K562 (cell line): Measurements from ENCODE around the gene LPGAT1. TPM values are rescaled to one million over a fixed set of nuclear protein-coding genes. Genes with fewer than 3 reads are reported as not detected.

ENCODE experiments used
- DACH1 ChIP-seq: fragments of 450-650 bp; IDR thresholded peaks from 2 replicates; pipeline ENCODE4 v1.6.1; 2018; ENCODE audit not compliant: partially characterized antibody
- FOXP1 ChIP-seq: sonication (generic); formaldehyde crosslinking; IDR thresholded peaks from 2 replicates; pipeline ENCODE4 v1.8.0; 2022; ENCODE audit warnings: mild to moderate bottlenecking, missing genetic modification reagents
- GABPB2 ChIP-seq: fragments of 250-450 bp; sonication (Bioruptor Pico); conservative IDR thresholded peaks from 2 replicates; pipeline ENCODE4 v1.5.1; 2021; ENCODE audit warnings: mild to moderate bottlenecking
- LARP7 ChIP-seq: fragments of 450-650 bp; IDR thresholded peaks from 2 replicates; pipeline ENCODE4 v1.6.1; 2016
- NUFIP1 ChIP-seq: fragments of 450-650 bp; IDR thresholded peaks from 2 replicates; pipeline ENCODE4 v1.6.1; 2018; ENCODE audit not compliant: partially characterized antibody
- POLR2G ChIP-seq: fragments of 200-400 bp; formaldehyde crosslinking; IDR thresholded peaks from 2 replicates; pipeline ENCODE4 v1.6.1; 2017; ENCODE audit warnings: low read depth, mild to moderate bottlenecking, antibody characterized with exemption, low read length, moderate library complexity
- PTRF ChIP-seq: fragments of 450-650 bp; IDR thresholded peaks from 2 replicates; pipeline ENCODE4 v1.6.1; 2016; ENCODE audit warnings: mild to moderate bottlenecking, missing genetic modification characterization, missing compliant biosample characterization
- RHOXF2B ChIP-seq: fragments of 250-450 bp; sonication (Bioruptor Pico); conservative IDR thresholded peaks from 2 replicates; pipeline ENCODE4 v1.5.1; 2021
- SMARCE1 ChIP-seq: fragments of 450-650 bp; IDR thresholded peaks from 2 replicates; pipeline ENCODE4 v1.7.1; 2016; ENCODE audit warnings: mild to moderate bottlenecking
- TCF3 ChIP-seq: sonication (generic); formaldehyde crosslinking; IDR thresholded peaks from 2 replicates; pipeline ENCODE4 v1.4.0; 2020; ENCODE audit warnings: mild to moderate bottlenecking, missing genetic modification reagents
- TCF7L2 ChIP-seq: fragments of 150-350 bp; IDR thresholded peaks from 2 replicates; pipeline ENCODE4 v1.6.1; 2016; ENCODE audit warnings: low read depth, mild to moderate bottlenecking, low read length, moderate library complexity
- TFAM ChIP-seq: fragments of 250-450 bp; sonication (Bioruptor Pico); conservative IDR thresholded peaks from 2 replicates; pipeline ENCODE4 v1.5.0; 2021; ENCODE audit warnings: mild to moderate bottlenecking, moderate library complexity
- ZNF316 ChIP-seq: fragments of 450-650 bp; IDR thresholded peaks from 2 replicates; pipeline ENCODE4 v1.6.1; 2016
- polyA plus RNA-seq, 8 experiments: library from polyadenylated mRNA; depleted of rRNA in 4 of 8; stranded (reverse) in 5 of 8; unstranded in 3 of 8; fragments of >200 nt; fragmentation: Nextera tagmentation in 2 of 8; fragmentation: Illumina TruSeq in 1 of 8; extraction: Ambion mirVana in 2 of 8; extraction: Trizol in 1 of 8; gene quantifications; 2 replicates each; pipeline versions ENCODE4 v1.2.1 to v1.2.3, GENCODE V29; 2011 to 2014; ENCODE audit warnings: inconsistent platforms in 1 of 8, missing spikeins in 1 of 8
- total RNA-seq, 7 experiments: library from RNA; depleted of rRNA in 6 of 7; stranded (reverse); fragments of >200 nt in 6 of 7; fragmentation: Illumina TruSeq in 2 of 7; extraction: Trizol in 2 of 7; gene quantifications; 2 replicates each; pipeline versions ENCODE4 v1.2.1 to v1.2.3, GENCODE V29; 2011 to 2021; ENCODE audit warnings: low replicate concordance in 1 of 7
- TF ChIP-seq, protein P1 (sequence below): fragments of 200-600 bp; sonication (generic); IDR thresholded peaks from one replicate; pipeline ENCODE4 v1.6.1; 2012; ENCODE audit warnings: mild to moderate bottlenecking, low read depth, low read length, inconsistent platforms
- TF ChIP-seq, protein P2 (sequence below): IDR thresholded peaks from 3 replicates; pipeline ENCODE4 v1.6.1; 2011; ENCODE audit warnings: borderline replicate concordance, mild to moderate bottlenecking, moderate library complexity; ENCODE audit not compliant: insufficient read length; ENCODE audit errors: extremely low read depth

Gene LPGAT1
- total and polyA plus RNA-seq, 9 of the 15 experiments (the other 6 are each of a cell fraction or from before 2014, with no cell fraction given) = 5.7 to 31.4 (median 16.3) TPM

DNA sequence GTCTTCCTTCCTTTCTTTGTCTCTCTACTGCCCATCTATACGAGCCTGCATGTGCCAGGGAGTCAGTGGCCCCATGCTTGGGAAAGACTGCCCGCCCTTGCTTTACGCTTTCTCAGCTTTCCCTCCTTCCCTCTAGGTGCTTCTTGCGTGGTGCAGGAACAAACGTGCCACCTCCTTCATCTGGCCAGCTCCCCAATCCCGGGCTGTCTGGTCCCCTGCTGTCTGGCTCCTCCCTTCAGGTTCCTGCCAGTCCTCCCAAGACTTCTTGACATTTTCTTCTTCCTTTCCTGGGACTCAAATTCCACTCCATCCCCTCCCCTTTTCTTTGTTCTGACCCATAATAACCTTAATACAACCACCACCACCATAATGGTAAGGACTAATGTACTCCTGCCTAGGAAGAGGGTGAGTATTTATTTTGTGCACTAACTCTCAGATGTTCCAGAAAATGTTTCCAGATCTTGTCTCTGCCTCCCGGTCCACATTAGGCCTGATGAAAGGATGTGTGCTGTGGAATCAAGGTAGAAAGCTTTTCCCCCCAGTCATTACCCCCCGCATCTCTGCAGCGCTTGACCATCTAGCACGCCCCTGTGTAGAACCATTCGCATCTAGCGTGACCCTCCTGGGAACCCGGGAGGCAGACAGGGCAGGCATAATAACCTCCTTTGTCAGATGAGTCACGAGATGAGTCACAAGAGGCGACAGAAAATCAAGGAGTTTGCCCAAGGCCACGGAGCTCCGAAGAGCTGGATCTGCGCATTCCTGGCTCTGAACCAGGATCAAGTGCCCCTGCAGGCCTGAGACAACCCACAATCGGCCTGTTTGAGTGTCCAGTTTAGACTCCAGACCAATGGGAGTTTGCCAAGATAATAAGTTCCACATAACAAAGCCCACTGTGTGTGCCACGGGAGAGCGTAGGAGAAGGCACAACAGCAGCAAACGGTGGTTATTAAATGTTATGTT is 95.1 kb downstream of the LPGAT1 start (continued):
- no peak for TF ChIP-seq NUFIP1
- TF ChIP-seq TCF7L2 = no peak
- TF ChIP-seq GABPB2 = no peak
- TF ChIP-seq TFAM (CRISPR knock-in tag) = no peak
- TF ChIP-seq, protein P1, sequence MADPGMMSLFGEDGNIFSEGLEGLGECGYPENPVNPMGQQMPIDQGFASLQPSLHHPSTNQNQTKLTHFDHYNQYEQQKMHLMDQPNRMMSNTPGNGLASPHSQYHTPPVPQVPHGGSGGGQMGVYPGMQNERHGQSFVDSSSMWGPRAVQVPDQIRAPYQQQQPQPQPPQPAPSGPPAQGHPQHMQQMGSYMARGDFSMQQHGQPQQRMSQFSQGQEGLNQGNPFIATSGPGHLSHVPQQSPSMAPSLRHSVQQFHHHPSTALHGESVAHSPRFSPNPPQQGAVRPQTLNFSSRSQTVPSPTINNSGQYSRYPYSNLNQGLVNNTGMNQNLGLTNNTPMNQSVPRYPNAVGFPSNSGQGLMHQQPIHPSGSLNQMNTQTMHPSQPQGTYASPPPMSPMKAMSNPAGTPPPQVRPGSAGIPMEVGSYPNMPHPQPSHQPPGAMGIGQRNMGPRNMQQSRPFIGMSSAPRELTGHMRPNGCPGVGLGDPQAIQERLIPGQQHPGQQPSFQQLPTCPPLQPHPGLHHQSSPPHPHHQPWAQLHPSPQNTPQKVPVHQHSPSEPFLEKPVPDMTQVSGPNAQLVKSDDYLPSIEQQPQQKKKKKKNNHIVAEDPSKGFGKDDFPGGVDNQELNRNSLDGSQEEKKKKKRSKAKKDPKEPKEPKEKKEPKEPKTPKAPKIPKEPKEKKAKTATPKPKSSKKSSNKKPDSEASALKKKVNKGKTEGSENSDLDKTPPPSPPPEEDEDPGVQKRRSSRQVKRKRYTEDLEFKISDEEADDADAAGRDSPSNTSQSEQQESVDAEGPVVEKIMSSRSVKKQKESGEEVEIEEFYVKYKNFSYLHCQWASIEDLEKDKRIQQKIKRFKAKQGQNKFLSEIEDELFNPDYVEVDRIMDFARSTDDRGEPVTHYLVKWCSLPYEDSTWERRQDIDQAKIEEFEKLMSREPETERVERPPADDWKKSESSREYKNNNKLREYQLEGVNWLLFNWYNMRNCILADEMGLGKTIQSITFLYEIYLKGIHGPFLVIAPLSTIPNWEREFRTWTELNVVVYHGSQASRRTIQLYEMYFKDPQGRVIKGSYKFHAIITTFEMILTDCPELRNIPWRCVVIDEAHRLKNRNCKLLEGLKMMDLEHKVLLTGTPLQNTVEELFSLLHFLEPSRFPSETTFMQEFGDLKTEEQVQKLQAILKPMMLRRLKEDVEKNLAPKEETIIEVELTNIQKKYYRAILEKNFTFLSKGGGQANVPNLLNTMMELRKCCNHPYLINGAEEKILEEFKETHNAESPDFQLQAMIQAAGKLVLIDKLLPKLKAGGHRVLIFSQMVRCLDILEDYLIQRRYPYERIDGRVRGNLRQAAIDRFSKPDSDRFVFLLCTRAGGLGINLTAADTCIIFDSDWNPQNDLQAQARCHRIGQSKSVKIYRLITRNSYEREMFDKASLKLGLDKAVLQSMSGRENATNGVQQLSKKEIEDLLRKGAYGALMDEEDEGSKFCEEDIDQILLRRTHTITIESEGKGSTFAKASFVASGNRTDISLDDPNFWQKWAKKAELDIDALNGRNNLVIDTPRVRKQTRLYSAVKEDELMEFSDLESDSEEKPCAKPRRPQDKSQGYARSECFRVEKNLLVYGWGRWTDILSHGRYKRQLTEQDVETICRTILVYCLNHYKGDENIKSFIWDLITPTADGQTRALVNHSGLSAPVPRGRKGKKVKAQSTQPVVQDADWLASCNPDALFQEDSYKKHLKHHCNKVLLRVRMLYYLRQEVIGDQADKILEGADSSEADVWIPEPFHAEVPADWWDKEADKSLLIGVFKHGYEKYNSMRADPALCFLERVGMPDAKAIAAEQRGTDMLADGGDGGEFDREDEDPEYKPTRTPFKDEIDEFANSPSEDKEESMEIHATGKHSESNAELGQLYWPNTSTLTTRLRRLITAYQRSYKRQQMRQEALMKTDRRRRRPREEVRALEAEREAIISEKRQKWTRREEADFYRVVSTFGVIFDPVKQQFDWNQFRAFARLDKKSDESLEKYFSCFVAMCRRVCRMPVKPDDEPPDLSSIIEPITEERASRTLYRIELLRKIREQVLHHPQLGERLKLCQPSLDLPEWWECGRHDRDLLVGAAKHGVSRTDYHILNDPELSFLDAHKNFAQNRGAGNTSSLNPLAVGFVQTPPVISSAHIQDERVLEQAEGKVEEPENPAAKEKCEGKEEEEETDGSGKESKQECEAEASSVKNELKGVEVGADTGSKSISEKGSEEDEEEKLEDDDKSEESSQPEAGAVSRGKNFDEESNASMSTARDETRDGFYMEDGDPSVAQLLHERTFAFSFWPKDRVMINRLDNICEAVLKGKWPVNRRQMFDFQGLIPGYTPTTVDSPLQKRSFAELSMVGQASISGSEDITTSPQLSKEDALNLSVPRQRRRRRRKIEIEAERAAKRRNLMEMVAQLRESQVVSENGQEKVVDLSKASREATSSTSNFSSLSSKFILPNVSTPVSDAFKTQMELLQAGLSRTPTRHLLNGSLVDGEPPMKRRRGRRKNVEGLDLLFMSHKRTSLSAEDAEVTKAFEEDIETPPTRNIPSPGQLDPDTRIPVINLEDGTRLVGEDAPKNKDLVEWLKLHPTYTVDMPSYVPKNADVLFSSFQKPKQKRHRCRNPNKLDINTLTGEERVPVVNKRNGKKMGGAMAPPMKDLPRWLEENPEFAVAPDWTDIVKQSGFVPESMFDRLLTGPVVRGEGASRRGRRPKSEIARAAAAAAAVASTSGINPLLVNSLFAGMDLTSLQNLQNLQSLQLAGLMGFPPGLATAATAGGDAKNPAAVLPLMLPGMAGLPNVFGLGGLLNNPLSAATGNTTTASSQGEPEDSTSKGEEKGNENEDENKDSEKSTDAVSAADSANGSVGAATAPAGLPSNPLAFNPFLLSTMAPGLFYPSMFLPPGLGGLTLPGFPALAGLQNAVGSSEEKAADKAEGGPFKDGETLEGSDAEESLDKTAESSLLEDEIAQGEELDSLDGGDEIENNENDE = no peak
- no peak for TF ChIP-seq POLR2G
- no peak for TF ChIP-seq LARP7
- TF ChIP-seq FOXP1 (CRISPR knock-in tag) = no peak
- no peak for TF ChIP-seq TCF3 (CRISPR knock-in tag)
- no peak for TF ChIP-seq RHOXF2B
- TF ChIP-seq ZNF316 = no peak
- no peak for TF ChIP-seq DACH1
- TF ChIP-seq, protein P2, sequence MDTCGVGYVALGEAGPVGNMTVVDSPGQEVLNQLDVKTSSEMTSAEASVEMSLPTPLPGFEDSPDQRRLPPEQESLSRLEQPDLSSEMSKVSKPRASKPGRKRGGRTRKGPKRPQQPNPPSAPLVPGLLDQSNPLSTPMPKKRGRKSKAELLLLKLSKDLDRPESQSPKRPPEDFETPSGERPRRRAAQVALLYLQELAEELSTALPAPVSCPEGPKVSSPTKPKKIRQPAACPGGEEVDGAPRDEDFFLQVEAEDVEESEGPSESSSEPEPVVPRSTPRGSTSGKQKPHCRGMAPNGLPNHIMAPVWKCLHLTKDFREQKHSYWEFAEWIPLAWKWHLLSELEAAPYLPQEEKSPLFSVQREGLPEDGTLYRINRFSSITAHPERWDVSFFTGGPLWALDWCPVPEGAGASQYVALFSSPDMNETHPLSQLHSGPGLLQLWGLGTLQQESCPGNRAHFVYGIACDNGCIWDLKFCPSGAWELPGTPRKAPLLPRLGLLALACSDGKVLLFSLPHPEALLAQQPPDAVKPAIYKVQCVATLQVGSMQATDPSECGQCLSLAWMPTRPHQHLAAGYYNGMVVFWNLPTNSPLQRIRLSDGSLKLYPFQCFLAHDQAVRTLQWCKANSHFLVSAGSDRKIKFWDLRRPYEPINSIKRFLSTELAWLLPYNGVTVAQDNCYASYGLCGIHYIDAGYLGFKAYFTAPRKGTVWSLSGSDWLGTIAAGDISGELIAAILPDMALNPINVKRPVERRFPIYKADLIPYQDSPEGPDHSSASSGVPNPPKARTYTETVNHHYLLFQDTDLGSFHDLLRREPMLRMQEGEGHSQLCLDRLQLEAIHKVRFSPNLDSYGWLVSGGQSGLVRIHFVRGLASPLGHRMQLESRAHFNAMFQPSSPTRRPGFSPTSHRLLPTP = no peak
- peak; percentile 81 for TF ChIP-seq SMARCE1
- TF ChIP-seq PTRF (tag) = no peak
